BJ (cell line): Measurements from ENCODE around the gene CCDC116. TPM values are rescaled to one million over a fixed set of nuclear protein-coding genes. Genes with fewer than 3 reads are reported as not detected.

Experiments
- CTCF ChIA-PET: fragments of 350-600 bp; formaldehyde crosslinking; extraction: SDS; loops from one replicate; lab custom pipeline; 2021; ENCODE audit warnings: antibody characterized with exemption, inconsistent platforms; lab: Yijun Ruan, JAX
- POLR2A ChIA-PET: fragments of 300-600 bp; sonication (Branson Sonifier 250); formaldehyde crosslinking; extraction: SDS; loops from one replicate; lab custom pipeline; 2021; ENCODE audit warnings: antibody characterized with exemption; lab: Charles Lee
- DNase-seq: peaks from one replicate; pipeline ENCODE4 v3.0.0-alpha.2; 2011; ENCODE audit warnings: low read depth
- H3K27me3 ChIP-seq: 2 replicates; pipeline ENCODE4 v1.6.0; 2011; ENCODE audit warnings: low read length; ENCODE audit not compliant: control insufficient read depth, insufficient read depth
- H3K36me3 ChIP-seq: 2 replicates; pipeline ENCODE4 v1.5.1; 2011; ENCODE audit warnings: low read length; ENCODE audit not compliant: control insufficient read depth, insufficient read depth
- H3K4me3 ChIP-seq: 2 replicates; pipeline ENCODE4 v1.5.1; 2011; ENCODE audit warnings: low read depth, mild to moderate bottlenecking, control low read depth, low read length
- polyA plus RNA-seq: library from polyadenylated mRNA; depleted of rRNA; stranded (reverse); fragments of >200 nt; gene quantifications from 2 replicates; pipeline ENCODE4 v1.2.3, GENCODE V29; 2011
- TF ChIP-seq, protein P1 (sequence below): IDR thresholded peaks from 2 replicates; pipeline ENCODE4 v1.5.1; 2011; ENCODE audit warnings: low read depth, mild to moderate bottlenecking, control low read depth, inconsistent platforms, low read length, moderate library complexity; ENCODE audit not compliant: insufficient read depth

Gene CCDC116
- polyA plus RNA-seq, 1 experiment = 0.13 TPM

DNA sequence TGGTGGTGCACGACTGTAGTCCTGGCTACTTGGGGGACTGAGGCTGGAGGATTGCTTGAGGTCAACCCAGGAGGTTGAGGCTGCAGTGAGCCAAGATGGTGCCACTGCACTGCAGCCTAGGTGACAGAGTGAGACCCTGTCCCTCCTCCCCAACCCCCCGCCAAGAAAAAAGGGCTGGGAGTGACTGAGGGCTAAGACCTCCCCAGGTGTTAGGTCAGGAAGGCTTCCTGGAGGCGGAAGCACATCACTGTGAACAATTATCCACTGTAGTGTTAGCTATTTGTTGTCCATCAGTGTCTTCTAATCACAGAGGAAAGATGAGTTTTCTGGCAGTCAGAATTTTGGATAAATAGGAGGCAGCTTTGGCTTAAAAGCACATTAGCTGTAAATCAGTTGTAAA lies 11.5 kb upstream of the CCDC116 start:
- CTCF ChIA-PET = interaction anchor here (1.1 kb wide), 1 partner anchor 15 kb away, joined by 3 read pairs; no protein-coding TSS in a partner anchor
- Histone ChIP-seq H3K27me3 (no peaks in the 10 kb centered on the region), H3K4me3 (no peak overlapping the region), H3K36me3 (peaks cover 4% of the 10 kb centered on the region)
- DNase-seq = no peak
- POLR2A ChIA-PET = no interaction called here
- TF ChIP-seq, protein P1, sequence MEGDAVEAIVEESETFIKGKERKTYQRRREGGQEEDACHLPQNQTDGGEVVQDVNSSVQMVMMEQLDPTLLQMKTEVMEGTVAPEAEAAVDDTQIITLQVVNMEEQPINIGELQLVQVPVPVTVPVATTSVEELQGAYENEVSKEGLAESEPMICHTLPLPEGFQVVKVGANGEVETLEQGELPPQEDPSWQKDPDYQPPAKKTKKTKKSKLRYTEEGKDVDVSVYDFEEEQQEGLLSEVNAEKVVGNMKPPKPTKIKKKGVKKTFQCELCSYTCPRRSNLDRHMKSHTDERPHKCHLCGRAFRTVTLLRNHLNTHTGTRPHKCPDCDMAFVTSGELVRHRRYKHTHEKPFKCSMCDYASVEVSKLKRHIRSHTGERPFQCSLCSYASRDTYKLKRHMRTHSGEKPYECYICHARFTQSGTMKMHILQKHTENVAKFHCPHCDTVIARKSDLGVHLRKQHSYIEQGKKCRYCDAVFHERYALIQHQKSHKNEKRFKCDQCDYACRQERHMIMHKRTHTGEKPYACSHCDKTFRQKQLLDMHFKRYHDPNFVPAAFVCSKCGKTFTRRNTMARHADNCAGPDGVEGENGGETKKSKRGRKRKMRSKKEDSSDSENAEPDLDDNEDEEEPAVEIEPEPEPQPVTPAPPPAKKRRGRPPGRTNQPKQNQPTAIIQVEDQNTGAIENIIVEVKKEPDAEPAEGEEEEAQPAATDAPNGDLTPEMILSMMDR = no peak

DNA sequence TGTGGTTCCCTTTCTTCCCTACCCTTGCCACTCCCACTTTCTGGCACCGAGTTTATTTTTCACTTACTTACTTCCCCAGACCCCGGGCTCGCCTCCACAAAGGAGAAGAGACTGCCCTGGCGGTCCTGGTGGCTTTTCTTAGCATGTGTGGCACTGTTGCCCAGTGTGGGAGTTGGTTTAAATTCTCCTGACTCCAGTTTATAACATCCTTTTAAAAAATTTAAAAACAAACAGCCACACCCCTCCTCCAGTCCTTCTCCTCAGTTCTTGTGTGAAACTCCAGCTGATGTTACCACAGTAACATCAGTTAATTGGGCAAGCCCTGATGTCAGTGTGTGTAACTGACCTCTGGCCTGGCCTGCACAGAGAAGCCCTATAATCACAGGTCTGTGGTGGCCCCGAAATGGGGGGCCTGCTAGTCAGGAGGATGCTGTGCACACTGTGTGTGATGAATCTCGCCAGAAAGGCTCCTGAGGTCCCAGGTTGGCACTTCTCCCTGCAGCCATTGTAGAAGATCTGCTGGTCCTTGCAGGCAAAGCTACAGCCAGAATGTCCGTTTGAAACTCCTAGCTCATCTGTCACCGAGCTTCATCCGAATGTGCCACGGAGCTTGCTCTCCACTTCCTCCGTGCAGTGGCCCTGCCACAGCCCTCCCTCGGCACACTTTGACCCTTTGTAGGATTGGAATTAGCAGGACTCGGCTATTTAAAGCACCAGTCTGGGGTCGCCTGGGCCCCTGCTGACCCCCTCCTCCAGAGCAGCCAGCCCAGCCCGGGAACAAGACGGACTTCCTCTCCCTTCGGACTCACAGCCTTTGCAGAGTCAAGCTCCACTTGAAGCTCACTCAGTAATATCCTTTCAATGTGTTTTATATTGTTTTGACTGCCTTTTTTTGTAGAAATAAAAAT lies 10.3 kb upstream of the CCDC116 start:
- ChIA-PET POLR2A (no interaction called here), CTCF (interaction anchor here (0.8 to 1.9 kb wide), 4 partner anchors 9 to 25 kb away, joined by 3 to 6 read pairs (median 3); no protein-coding TSS in a partner anchor)
- Histone ChIP-seq H3K27me3 (no peaks in the 10 kb centered on the region), H3K4me3 (no peak overlapping the region), H3K36me3 (peaks cover 4% of the 10 kb centered on the region)
- TF ChIP-seq, protein P1 = no peak
- no peak for DNase-seq

DNA sequence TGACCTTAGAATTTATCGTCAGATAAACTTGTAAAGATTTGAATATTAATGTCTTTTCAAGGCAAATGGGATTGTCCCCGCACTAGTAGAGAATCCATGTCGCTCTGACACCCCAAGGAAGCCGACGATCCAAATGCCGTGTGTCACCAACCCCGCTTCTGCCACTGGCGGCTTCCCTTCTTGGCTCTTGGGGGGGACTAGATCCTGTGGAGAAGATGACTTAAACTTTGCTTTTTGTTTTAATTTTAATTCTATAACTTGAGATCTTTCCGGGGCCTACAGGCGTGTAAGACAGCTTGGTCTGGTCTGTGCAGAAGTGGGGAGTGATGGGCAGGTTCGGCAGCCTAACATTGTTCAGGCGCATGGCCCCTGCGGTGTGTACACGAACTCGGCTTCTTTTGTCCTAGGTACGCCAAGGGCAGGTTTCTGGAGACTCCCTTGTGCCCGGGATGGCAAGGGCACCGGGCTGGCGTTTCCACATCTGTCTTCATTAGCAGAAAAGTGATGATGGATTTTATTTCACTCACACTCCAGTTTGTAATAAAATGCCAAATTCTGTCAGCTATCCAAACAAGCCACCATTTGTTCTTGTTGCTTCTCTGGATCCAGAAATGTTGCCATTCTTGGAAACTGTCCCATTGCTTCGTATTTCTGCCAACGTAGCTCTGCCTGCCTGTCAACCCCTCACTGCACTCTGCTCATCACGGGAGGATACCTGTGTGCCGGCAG lies 9.5 kb upstream of the CCDC116 start:
- ChIA-PET CTCF (interaction anchor here (0.6 to 1.9 kb wide), 5 partner anchors 9 to 43 kb away, joined by 3 to 6 read pairs (median 3); no protein-coding TSS in a partner anchor), POLR2A (no interaction called here)
- H3K4me3 ChIP-seq = no peak overlapping the region
- DNase-seq = no peak
- H3K27me3 ChIP-seq = no peaks in the 10 kb centered on the region
- H3K36me3 ChIP-seq = peaks cover 5% of the 10 kb centered on the region
- TF ChIP-seq, protein P1 = no peak

DNA sequence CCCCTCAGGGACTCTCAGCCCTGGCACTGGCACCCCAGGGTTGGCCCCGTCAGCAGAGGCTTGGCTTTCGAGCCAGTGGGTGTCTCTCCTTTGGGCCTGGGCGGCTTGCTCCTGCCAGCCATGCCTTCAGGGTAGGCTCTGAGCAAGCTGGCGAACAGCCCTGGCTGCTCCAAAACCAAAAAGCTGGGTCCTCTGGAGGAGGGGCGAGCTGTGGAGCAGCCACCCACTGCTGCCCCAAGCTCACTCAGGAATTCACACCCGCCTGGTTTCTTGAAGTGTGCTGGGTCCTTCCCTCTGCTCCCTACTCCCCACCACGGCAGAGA lies 9.0 kb upstream of the CCDC116 start:
- ChIA-PET POLR2A (no interaction called here), CTCF (interaction anchor here (0.6 to 1.9 kb wide), 4 partner anchors 10 to 44 kb away, joined by 3 to 6 read pairs (median 4); no protein-coding TSS in a partner anchor)
- TF ChIP-seq, protein P1 = no peak
- Histone ChIP-seq H3K27me3 (no peaks in the 10 kb centered on the region), H3K4me3 (no peak overlapping the region), H3K36me3 (peaks cover 7% of the 10 kb centered on the region)
- DNase-seq = no peak
